Neural progenitor cell (in vitro differentiated cells): ENCODE data around the gene GALR3. TPM values are rescaled to one million over a fixed set of nuclear protein-coding genes. Genes with fewer than 3 reads are reported as not detected.
A peak's percentile ranks its signal among the peaks of the same experiment; 100 is the strongest.

Experiments used
- DNase-seq: peaks from one replicate; pipeline ENCODE4 v3.0.0-alpha.2; 2016; ENCODE audit warnings: low spot score
- H2AFZ ChIP-seq: fragments of 200-600 bp; sonication (generic); replicated peaks from 2 replicates; pipeline ENCODE4 v1.6.1; 2016; ENCODE audit warnings: antibody characterized with exemption
- H3F3A ChIP-seq: fragments of 200-600 bp; sonication (generic); 2 replicates; pipeline ENCODE4 v1.6.1; 2016; ENCODE audit warnings: antibody characterized with exemption, low read depth
- H3K27ac ChIP-seq: fragments of 200-600 bp; sonication (generic); 2 replicates; pipeline ENCODE4 v1.5.1; 2016; ENCODE audit warnings: mild to moderate bottlenecking
- H3K27me3 ChIP-seq: fragments of 200-600 bp; sonication (generic); 2 replicates; pipeline ENCODE4 v1.6.1; 2016; ENCODE audit warnings: mild to moderate bottlenecking, moderate library complexity
- H3K36me3 ChIP-seq: fragments of 200-600 bp; sonication (generic); 2 replicates; pipeline ENCODE4 v1.5.1; 2016
- H3K4me1 ChIP-seq: fragments of 200-600 bp; sonication (generic); 2 replicates; pipeline ENCODE4 v1.6.1; 2016; ENCODE audit warnings: mixed run types
- H3K4me2 ChIP-seq: fragments of 200-600 bp; sonication (generic); 2 replicates; pipeline ENCODE4 v1.6.1; 2016
- H3K4me3 ChIP-seq: fragments of 200-600 bp; sonication (generic); 2 replicates; pipeline ENCODE4 v1.5.1; 2016
- H3K79me2 ChIP-seq: fragments of 200-600 bp; sonication (generic); 2 replicates; pipeline ENCODE4 v1.6.1; 2016; ENCODE audit warnings: low read depth
- H3K9ac ChIP-seq: fragments of 200-600 bp; sonication (generic); 2 replicates; pipeline ENCODE4 v1.6.1; 2016
- H3K9me3 ChIP-seq: fragments of 200-600 bp; sonication (generic); 2 replicates; pipeline ENCODE4 v1.5.1; 2016; ENCODE audit warnings: low read depth
- H4K20me1 ChIP-seq: fragments of 200-600 bp; sonication (generic); 2 replicates; pipeline ENCODE4 v1.6.1; 2016; ENCODE audit warnings: low read depth
- H3K27ac Mint-ChIP-seq: 3 replicates; pipeline ENCODE4 v1.8.0; 2021; ENCODE audit warnings: mixed read lengths
- H3K27me3 Mint-ChIP-seq: 2 replicates; pipeline ENCODE4 v1.8.0; 2022; ENCODE audit warnings: low read depth, mild to moderate bottlenecking, inconsistent platforms, moderate library complexity, mixed read lengths; ENCODE audit not compliant: insufficient read depth
- H3K36me3 Mint-ChIP-seq: 3 replicates; pipeline ENCODE4 v1.8.0; 2021; ENCODE audit warnings: mixed read lengths
- H3K4me1 Mint-ChIP-seq: 3 replicates; pipeline ENCODE4 v1.8.0; 2021; ENCODE audit warnings: mixed read lengths
- H3K4me3 Mint-ChIP-seq: 3 replicates; pipeline ENCODE4 v1.8.0; 2021; ENCODE audit warnings: mild to moderate bottlenecking, moderate library complexity, mixed read lengths
- H3K9me3 Mint-ChIP-seq: 3 replicates; pipeline ENCODE4 v1.8.0; 2020; ENCODE audit warnings: mixed read lengths
- EZH2 ChIP-seq: fragments of 200-600 bp; sonication (generic); IDR thresholded peaks from 2 replicates; pipeline ENCODE4 v1.6.1; 2017; ENCODE audit warnings: antibody characterized with exemption, mild to moderate bottlenecking, moderate library complexity
- EZH2phosphoT487 ChIP-seq: fragments of 200-600 bp; sonication (generic); IDR thresholded peaks from 2 replicates; pipeline ENCODE4 v1.6.1; 2017; ENCODE audit warnings: antibody characterized with exemption
- microRNA counts: library from miRNA; unstranded; fragments of <30 nt; microRNA quantifications from one replicate; lab custom pipeline; 2016
- microRNA-seq: library from miRNA; unstranded; fragments of <30 nt; microRNA quantifications from one replicate; pipeline ENCODE4, GENCODE V29; 2016
- small RNA-seq: library from RNA; depleted of rRNA; stranded (forward); fragments of <200 nt; gene quantifications from one replicate; pipeline ENCODE3, GENCODE V24; 2015
- total RNA-seq: library from RNA; depleted of rRNA; stranded (reverse); fragments of >200 nt; gene quantifications from 2 replicates; pipeline ENCODE4 v1.2.3, GENCODE V29; 2015; ENCODE audit warnings: low replicate concordance
- TF ChIP-seq, protein P1 (sequence below): fragments of 200-600 bp; sonication (generic); IDR thresholded peaks from 2 replicates; pipeline ENCODE4 v1.5.1; 2017; ENCODE audit warnings: antibody characterized with exemption, mild to moderate bottlenecking

Gene GALR3
- total RNA-seq, 1 donor from 2014 or later, result not detected

DNA sequence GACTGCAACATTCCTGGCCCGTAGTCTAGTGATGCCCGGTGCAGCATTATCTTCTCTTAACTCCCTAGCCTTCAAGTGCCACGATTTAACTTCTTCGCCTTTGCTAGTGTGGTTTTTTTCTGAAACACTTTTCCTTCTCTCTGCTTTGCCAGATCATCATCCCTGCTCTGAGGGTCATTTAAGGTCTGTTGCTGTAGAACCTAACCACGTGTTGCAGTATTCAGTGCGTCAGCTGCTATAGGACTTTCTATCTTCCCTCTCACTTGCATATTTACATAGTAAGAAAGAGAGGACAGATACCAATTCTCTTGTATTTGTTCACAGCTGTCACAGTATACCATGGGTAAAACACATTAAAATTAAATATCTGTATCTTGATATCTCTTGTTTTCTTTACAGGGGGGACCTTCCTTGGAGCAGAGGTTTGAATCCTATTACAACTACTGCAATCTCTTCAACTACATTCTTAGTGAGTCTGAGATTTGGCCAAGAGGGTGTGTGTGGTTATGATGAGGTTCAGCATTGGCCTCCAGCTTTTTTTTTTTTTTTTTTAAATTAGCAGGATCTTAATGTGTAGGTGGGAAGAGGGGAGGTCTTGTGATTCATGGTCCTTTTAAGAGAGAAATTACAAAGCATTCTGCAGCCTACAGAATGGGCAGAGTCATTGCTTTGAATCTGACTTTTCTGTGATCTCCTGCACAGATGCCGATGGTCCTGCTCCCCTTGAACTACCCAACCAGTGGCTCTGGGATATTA is 39.6 kb downstream of the GALR3 start:
- Mint-ChIP-seq H3K27ac (no peak overlapping the region), H3K27me3 (no peaks in the 10 kb centered on the region), H3K36me3 (peaks cover 42% of the 10 kb centered on the region), H3K4me1 (peaks cover 4% of the 10 kb centered on the region), H3K9me3 (no peaks in the 10 kb centered on the region), H3K4me3 (no peak overlapping the region)
- Histone ChIP-seq H3F3A (peaks cover 26% of the 10 kb centered on the region), H4K20me1 (peaks cover 16% of the 10 kb centered on the region), H3K9me3 (no peaks in the 10 kb centered on the region), H3K27ac (no peak overlapping the region), H3K9ac (no peak overlapping the region), H3K36me3 (peaks cover 23% of the 10 kb centered on the region), H2AFZ (no peak overlapping the region), H3K4me2 (no peak overlapping the region), H3K27me3 (no peaks in the 10 kb centered on the region), H3K4me3 (no peak overlapping the region), H3K79me2 (peaks cover 35% of the 10 kb centered on the region), H3K4me1 (no peaks in the 10 kb centered on the region)
- TF ChIP-seq EZH2phosphoT487 (no peak), EZH2 (no peak)
- TF ChIP-seq, protein P1, sequence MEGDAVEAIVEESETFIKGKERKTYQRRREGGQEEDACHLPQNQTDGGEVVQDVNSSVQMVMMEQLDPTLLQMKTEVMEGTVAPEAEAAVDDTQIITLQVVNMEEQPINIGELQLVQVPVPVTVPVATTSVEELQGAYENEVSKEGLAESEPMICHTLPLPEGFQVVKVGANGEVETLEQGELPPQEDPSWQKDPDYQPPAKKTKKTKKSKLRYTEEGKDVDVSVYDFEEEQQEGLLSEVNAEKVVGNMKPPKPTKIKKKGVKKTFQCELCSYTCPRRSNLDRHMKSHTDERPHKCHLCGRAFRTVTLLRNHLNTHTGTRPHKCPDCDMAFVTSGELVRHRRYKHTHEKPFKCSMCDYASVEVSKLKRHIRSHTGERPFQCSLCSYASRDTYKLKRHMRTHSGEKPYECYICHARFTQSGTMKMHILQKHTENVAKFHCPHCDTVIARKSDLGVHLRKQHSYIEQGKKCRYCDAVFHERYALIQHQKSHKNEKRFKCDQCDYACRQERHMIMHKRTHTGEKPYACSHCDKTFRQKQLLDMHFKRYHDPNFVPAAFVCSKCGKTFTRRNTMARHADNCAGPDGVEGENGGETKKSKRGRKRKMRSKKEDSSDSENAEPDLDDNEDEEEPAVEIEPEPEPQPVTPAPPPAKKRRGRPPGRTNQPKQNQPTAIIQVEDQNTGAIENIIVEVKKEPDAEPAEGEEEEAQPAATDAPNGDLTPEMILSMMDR, result no peak
- no peak for DNase-seq

DNA sequence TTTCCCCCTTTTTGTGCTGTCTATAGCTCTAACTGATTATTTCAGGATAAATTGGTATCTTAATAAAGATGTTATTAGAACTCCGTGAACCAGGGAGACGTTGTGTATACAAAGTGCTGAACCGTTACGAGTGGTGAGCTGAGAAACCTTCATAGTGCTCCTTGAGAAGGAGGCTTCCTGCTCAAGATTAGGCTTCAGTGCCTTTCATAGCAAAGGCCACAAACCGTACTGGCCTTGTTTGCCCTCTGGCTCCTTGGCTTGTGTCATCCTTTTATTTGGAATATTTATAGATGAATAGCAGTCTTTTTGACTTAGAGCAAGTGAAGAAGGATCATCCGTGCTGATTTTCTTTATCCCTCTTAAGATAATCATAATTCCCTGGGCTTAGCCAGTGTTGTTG is 42.3 kb downstream of the GALR3 start:
- Histone ChIP-seq H2AFZ (no peak overlapping the region), H3K4me1 (no peaks in the 10 kb centered on the region), H3K9me3 (no peaks in the 10 kb centered on the region), H3K9ac (no peak overlapping the region), H3K79me2 (peaks cover 35% of the 10 kb centered on the region), H3K27ac (no peak overlapping the region), H3K4me3 (no peak overlapping the region), H3K4me2 (no peak overlapping the region), H3K27me3 (no peaks in the 10 kb centered on the region), H3F3A (peaks cover 23% of the 10 kb centered on the region), H3K36me3 (peaks cover 21% of the 10 kb centered on the region), H4K20me1 (peaks cover 14% of the 10 kb centered on the region)
- no peak for DNase-seq
- Mint-ChIP-seq H3K27ac (no peak overlapping the region), H3K9me3 (no peaks in the 10 kb centered on the region), H3K4me3 (no peak overlapping the region), H3K4me1 (peaks cover 4% of the 10 kb centered on the region), H3K36me3 (peaks cover 41% of the 10 kb centered on the region), H3K27me3 (no peaks in the 10 kb centered on the region)
- TF ChIP-seq EZH2phosphoT487 (no peak), EZH2 (no peak)
- TF ChIP-seq, protein P1, result no peak

DNA sequence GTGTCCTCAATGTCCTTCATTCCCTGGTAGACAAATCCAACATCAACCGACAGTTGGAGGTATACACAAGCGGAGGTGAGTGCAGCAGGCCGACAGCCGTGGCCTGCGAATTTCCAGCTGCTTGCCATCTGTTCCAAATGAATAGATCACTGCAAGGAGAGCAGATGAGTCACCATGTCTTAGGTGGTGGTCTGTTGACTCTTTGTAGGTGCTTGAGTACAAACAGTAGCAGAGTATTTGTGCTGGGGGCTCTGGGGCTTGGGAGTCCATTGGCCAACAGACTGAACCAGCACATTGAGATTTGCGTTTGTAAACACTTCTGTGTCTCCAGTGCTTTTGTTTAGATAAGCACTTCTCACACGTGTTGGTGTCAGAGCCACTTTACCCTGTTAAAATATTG is 47.1 kb downstream of the GALR3 start:
- H4K20me1 ChIP-seq, result peaks cover 4% of the 10 kb centered on the region
- no peak overlapping the region for H3K4me2 ChIP-seq
- Mint-ChIP-seq H3K27ac (no peak overlapping the region), H3K9me3 (no peaks in the 10 kb centered on the region), H3K27me3 (no peaks in the 10 kb centered on the region), H3K4me1 (no peaks in the 10 kb centered on the region), H3K4me3 (no peak overlapping the region), H3K36me3 (peaks cover 35% of the 10 kb centered on the region)
- no peak overlapping the region for H3K9ac ChIP-seq
- no peak overlapping the region for H3K27ac ChIP-seq
- no peak overlapping the region for H2AFZ ChIP-seq
- H3K79me2 ChIP-seq, result peaks cover 21% of the 10 kb centered on the region
- H3K27me3 ChIP-seq, result no peaks in the 10 kb centered on the region
- H3F3A ChIP-seq, result peaks cover 5% of the 10 kb centered on the region
- peaks cover 16% of the 10 kb centered on the region for H3K36me3 ChIP-seq
- no peaks in the 10 kb centered on the region for H3K4me1 ChIP-seq
- DNase-seq, result no peak
- no peaks in the 10 kb centered on the region for H3K9me3 ChIP-seq
- H3K4me3 ChIP-seq, result no peak overlapping the region
- TF ChIP-seq EZH2phosphoT487, result no peak
- TF ChIP-seq, protein P1, result no peak
- TF ChIP-seq EZH2, result no peak

MicroRNAs encoded within 50 kb of the gene (microRNA counts, 767-probe panel; counts per million panel counts)
- 460 counts per million, percentile 90 among the panel's probes with 10 or more counts for microRNA hsa-miR-658 (lab: Ali Mortazavi, UCI)
- microRNA hsa-miR-659-3p (lab: Ali Mortazavi, UCI), result 460 counts per million, percentile 90 among the panel's probes with 10 or more counts

Small RNA genes lying within 50 kb of the gene (microRNA-seq; reads per million reads assigned to microRNA genes)
- gene MIR659, result not detected

Small RNA genes lying within 50 kb of the gene (small RNA-seq; reads per million reads assigned to genes)
- gene MIR659, result not detected

Other genes with a start within 250 kb of the GALR3 start
- gene LGALS2, start 243.3 kb upstream of the GALR3 start, total RNA-seq, result not detected in 2 replicates
- gene GGA1, start 214.5 kb upstream of the GALR3 start, total RNA-seq, result 62.3 and 71.7 TPM in 2 replicates
- 10.3 and 10.9 TPM in 2 replicates for gene SH3BP1, start 183.7 kb upstream of the GALR3 start, total RNA-seq
- 25.1 and 57.0 TPM in 2 replicates for gene PDXP, start 164.7 kb upstream of the GALR3 start, total RNA-seq
- 14.9 and 42.9 TPM in 2 replicates for gene LGALS1, start 147.7 kb upstream of the GALR3 start, total RNA-seq
- 23.7 and 28.7 TPM in 2 replicates for gene NOL12, start 137.0 kb upstream of the GALR3 start, total RNA-seq
- gene TRIOBP, start 126.3 kb upstream of the GALR3 start, total RNA-seq, result 25.2 and 51.0 TPM in 2 replicates
- gene GCAT, start 15.4 kb upstream of the GALR3 start, total RNA-seq, result 21.2 and 25.1 TPM in 2 replicates
- 18.4 and 21.2 TPM in 2 replicates for gene ANKRD54, start 21.0 kb downstream of the GALR3 start, total RNA-seq
- 904 and 971 TPM in 2 replicates for gene EIF3L, start 26.0 kb downstream of the GALR3 start, total RNA-seq
- gene MICALL1, start 82.9 kb downstream of the GALR3 start, total RNA-seq, result 5.0 and 14.3 TPM in 2 replicates
- gene C22orf23, start 130.2 kb downstream of the GALR3 start, total RNA-seq, result 0.26 and 0.46 TPM in 2 replicates
- 75.5 and 76.1 TPM in 2 replicates for gene POLR2F, start 130.3 kb downstream of the GALR3 start, total RNA-seq
- gene SOX10, start 161.2 kb downstream of the GALR3 start, total RNA-seq, result 0.99 and 4.5 TPM in 2 replicates
- 10.7 and 31.8 TPM in 2 replicates for gene PICK1, start 234.0 kb downstream of the GALR3 start, total RNA-seq